Right atrium auricular region (tissue), 2 donors: ENCODE data around the gene MEAK7. TPM values are rescaled to one million over a fixed set of nuclear protein-coding genes. Genes with fewer than 3 reads are reported as not detected.
A peak's percentile ranks its signal among the peaks of the same experiment; 100 is the strongest.

ENCODE experiments used
- DNase-seq: peaks from one replicate; pipeline ENCODE4 v3.0.0-alpha.2; 2019; ENCODE audit warnings: low spot score
- H3K27ac ChIP-seq, 2 donors: fragments of 200-600 bp; sonication (generic); 1 replicate in 1 of 2; 2 replicates in 1 of 2; pipeline ENCODE4 v1.5.1; 2016 to 2019
- H3K27me3 ChIP-seq, 2 donors: fragments of 200-600 bp; sonication (generic); one replicate each; pipeline versions ENCODE4 v1.5.1 to v1.6.0; 2017 to 2019
- H3K36me3 ChIP-seq: fragments of 200-600 bp; sonication (generic); one replicate; pipeline ENCODE4 v1.5.1; 2016
- H3K4me1 ChIP-seq, 2 donors: fragments of 200-600 bp; sonication (generic); one replicate each; pipeline versions ENCODE4 v1.5.1 to v1.6.0; 2017 to 2019
- H3K4me3 ChIP-seq, 2 donors: fragments of 200-600 bp; sonication (generic); 1 replicate in 1 of 2; 2 replicates in 1 of 2; pipeline ENCODE4 v1.5.1; 2017 to 2019; ENCODE audit warnings: mild to moderate bottlenecking in 1 of 2, moderate library complexity in 1 of 2
- H3K9me3 ChIP-seq, 2 donors: fragments of 200-600 bp; sonication (generic); one replicate each; pipeline ENCODE4 v1.5.1; 2019
- CTCF ChIP-seq, 2 donors: fragments of 200-600 bp; sonication (generic); IDR thresholded peaks; one replicate each; pipeline ENCODE4 v1.5.1; 2019; ENCODE audit warnings: antibody characterized with exemption in 2 of 2
- total RNA-seq, 2 donors: library from RNA; depleted of rRNA; stranded (reverse); fragments of >200 nt; gene quantifications; one replicate each; pipeline ENCODE4 v1.1.0, GENCODE V29; 2016

MEAK7 gene
- total RNA-seq, 2 donors from 2014 or later, result 5.3 to 6.9 TPM

- no peaks in the 10 kb centered on the region for H3K9me3 ChIP-seq
- no peak for TF ChIP-seq CTCF (IDR thresholded peaks at IDR 0.05)
- H3K4me3 ChIP-seq, result peak overlapping the region; percentile 66 to 89
- DNase-seq, result no peak
- peak overlapping the region; percentile 75 to 85 for H3K27ac ChIP-seq
- H3K4me1 ChIP-seq, result peaks cover 0 to 34% of the 10 kb centered on the region in 2 donors
- no peaks in the 10 kb centered on the region for H3K36me3 ChIP-seq
- H3K27me3 ChIP-seq, result no peaks in the 10 kb centered on the region
Measured at GRCh38 chr16:84505249-84506187, 1.1 kb upstream of the MEAK7 start.

GRCh38 chr16:84503751-84504395 lies 586 bp downstream of the MEAK7 start:
- peak overlapping the region; percentile 75 to 85 for H3K27ac ChIP-seq
- H3K4me1 ChIP-seq, result peaks cover 0 to 34% of the 10 kb centered on the region in 2 donors
- H3K4me3 ChIP-seq, result peak overlapping the region; percentile 66 to 89
- no peak for DNase-seq
- no peaks in the 10 kb centered on the region for H3K36me3 ChIP-seq
- H3K9me3 ChIP-seq, result no peaks in the 10 kb centered on the region
- H3K27me3 ChIP-seq, result no peaks in the 10 kb centered on the region
- no peak for TF ChIP-seq CTCF (IDR thresholded peaks at IDR 0.05)

- Histone ChIP-seq H3K27me3 (no peaks in the 10 kb centered on the region), H3K27ac (no peak overlapping the region), H3K36me3 (peaks cover 2% of the 10 kb centered on the region), H3K4me3 (no peak overlapping the region), H3K4me1 (peaks cover 0 to 34% of the 10 kb centered on the region in 2 donors), H3K9me3 (no peaks in the 10 kb centered on the region)
- TF ChIP-seq CTCF (IDR thresholded peaks at IDR 0.05), result no peak
- no peak for DNase-seq
Measured at GRCh38 chr16:84502581-84502980, 1.9 kb downstream of the MEAK7 start.

- no peak for TF ChIP-seq CTCF (IDR thresholded peaks at IDR 0.05)
- peaks cover 7% of the 10 kb centered on the region for H3K36me3 ChIP-seq
- no peak for DNase-seq
Measured at GRCh38 chr16:84502075-84502474, 2.4 kb downstream of the MEAK7 start.

GRCh38 chr16:84501077-84501735 lies 3.3 kb downstream of the MEAK7 start:
- Histone ChIP-seq H3K4me1 (peaks cover 0 to 29% of the 10 kb centered on the region in 2 donors), H3K36me3 (peaks cover 8% of the 10 kb centered on the region), H3K27me3 (no peaks in the 10 kb centered on the region), H3K27ac (no peak overlapping the region), H3K9me3 (no peaks in the 10 kb centered on the region), H3K4me3 (no peak overlapping the region)
- no peak for DNase-seq
- no peak for TF ChIP-seq CTCF (IDR thresholded peaks at IDR 0.05)

More at GRCh38 chr16:84502075-84502474, 2.4 kb downstream of the MEAK7 start:
- H3K4me3 ChIP-seq, result no peak overlapping the region
- no peaks in the 10 kb centered on the region for H3K27me3 ChIP-seq
- no peak overlapping the region for H3K27ac ChIP-seq
- H3K9me3 ChIP-seq, result no peaks in the 10 kb centered on the region
- H3K4me1 ChIP-seq, result peaks cover 0 to 34% of the 10 kb centered on the region in 2 donors
